ENCODE data around the gene MAP3K10. TPM values are rescaled to one million over a fixed set of nuclear protein-coding genes. Genes with fewer than 3 reads are reported as not detected.

Gene MAP3K10
- total RNA-seq, 2 donors from 2014 or later: 15.8 to 25.7 TPM

DNA sequence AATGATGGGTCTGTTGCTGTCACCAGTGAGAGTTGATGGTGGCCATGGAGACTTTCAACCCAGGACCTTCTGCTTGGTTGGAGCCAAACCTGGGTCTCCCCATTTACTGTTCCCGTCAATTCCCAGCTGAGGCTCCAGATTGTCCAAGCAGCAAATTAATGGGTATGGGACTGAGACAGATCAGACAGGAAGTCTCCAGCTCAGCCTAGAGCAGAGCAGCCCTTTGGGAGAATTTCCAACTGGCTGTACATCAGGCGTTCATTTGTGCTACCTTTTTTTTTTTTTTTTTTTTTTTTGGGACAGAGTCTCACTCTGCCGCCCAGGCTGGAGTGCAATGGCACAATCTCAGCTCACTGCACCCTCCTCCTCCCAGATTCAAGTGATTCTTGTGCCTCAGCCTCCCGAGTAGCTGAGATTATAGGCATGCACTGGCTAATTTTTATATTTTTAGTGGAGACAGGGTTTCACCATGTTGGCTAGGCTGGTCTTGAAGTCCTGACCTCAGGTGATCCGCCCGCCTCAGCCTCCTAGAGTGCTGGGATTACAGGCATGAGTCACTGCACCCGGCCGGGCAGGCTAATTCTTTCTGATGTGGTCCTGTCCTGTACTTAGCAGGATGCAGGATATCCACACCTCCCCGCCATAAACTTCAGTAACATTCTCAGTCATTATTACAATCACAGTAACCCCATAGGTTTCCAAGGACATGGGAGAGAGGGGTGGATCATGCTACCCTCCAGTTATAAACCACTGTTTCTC lies 9.3 kb downstream of the MAP3K10 start:
- Histone ChIP-seq H3K4me3 (no peak overlapping the region), H3K27ac (no peak overlapping the region), H3K36me3 (replicated peaks in 1 of 2; ENCODE audit: insufficient read depth in 1 of 2, low read depth in 2 of 2) (no peaks in the 10 kb centered on the region), H3K9me3 (no peaks in the 10 kb centered on the region), H3K4me1 (no peaks in the 10 kb centered on the region), H3K27me3 (no peaks in the 10 kb centered on the region)
- no peak for ATAC-seq
- TF ChIP-seq, protein P1, sequence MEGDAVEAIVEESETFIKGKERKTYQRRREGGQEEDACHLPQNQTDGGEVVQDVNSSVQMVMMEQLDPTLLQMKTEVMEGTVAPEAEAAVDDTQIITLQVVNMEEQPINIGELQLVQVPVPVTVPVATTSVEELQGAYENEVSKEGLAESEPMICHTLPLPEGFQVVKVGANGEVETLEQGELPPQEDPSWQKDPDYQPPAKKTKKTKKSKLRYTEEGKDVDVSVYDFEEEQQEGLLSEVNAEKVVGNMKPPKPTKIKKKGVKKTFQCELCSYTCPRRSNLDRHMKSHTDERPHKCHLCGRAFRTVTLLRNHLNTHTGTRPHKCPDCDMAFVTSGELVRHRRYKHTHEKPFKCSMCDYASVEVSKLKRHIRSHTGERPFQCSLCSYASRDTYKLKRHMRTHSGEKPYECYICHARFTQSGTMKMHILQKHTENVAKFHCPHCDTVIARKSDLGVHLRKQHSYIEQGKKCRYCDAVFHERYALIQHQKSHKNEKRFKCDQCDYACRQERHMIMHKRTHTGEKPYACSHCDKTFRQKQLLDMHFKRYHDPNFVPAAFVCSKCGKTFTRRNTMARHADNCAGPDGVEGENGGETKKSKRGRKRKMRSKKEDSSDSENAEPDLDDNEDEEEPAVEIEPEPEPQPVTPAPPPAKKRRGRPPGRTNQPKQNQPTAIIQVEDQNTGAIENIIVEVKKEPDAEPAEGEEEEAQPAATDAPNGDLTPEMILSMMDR (IDR thresholded peaks at IDR 0.05): no peak
- TF ChIP-seq POLR2A (IDR thresholded peaks at IDR 0.05): no peak
- no peak for DNase-seq
- intact Hi-C loops (cut with DNase I): no loop called here
- WGBS, 2 donors: 85 to 96% methylated on average over 8 to 9 of the region's 9 CpGs

- no peak for TF ChIP-seq POLR2A (IDR thresholded peaks at IDR 0.05)
- TF ChIP-seq, protein P1 (IDR thresholded peaks at IDR 0.05): no peak
- H3K27me3 ChIP-seq: no peaks in the 10 kb centered on the region
- intact Hi-C loops (cut with DNase I): no loop called here
- no peak for DNase-seq
- H3K36me3 ChIP-seq (replicated peaks in 1 of 2; ENCODE audit: insufficient read depth in 1 of 2, low read depth in 2 of 2): no peaks in the 10 kb centered on the region
- H3K27ac ChIP-seq: no peak overlapping the region
- H3K9me3 ChIP-seq: no peaks in the 10 kb centered on the region
- no peaks in the 10 kb centered on the region for H3K4me1 ChIP-seq
- no peak for ATAC-seq
- no peak overlapping the region for H3K4me3 ChIP-seq
- WGBS, 2 donors: 94 to 95% methylated on average over 12 to 16 of the region's 16 CpGs
Measured at GRCh38 chr19:40204381-40204780, 13.2 kb downstream of the MAP3K10 start.

DNA sequence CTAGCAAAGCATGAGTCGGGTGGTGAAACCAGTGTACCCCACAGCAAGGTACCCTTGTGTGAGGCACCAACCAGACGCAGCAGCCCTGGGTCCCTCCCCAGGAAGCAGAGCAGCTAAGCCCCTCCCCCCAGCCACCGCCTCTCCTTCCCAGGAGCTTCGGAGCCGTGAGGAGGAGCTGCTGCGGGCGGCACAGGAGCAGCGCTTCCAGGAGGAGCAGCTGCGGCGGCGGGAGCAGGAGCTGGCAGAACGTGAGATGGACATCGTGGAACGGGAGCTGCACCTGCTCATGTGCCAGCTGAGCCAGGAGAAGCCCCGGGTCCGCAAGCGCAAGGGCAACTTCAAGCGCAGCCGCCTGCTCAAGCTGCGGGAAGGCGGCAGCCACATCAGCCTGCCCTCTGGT lies 14.5 kb downstream of the MAP3K10 start:
- no peak overlapping the region for H3K4me3 ChIP-seq
- no peaks in the 10 kb centered on the region for H3K9me3 ChIP-seq
- no peak overlapping the region for H3K27ac ChIP-seq
- intact Hi-C loops (cut with DNase I): no loop called here
- WGBS, 2 donors: 92 to 97% methylated on average over 18 to 21 of the region's 21 CpGs
- DNase-seq (no peak), ATAC-seq (no peak)
- H3K27me3 ChIP-seq: no peaks in the 10 kb centered on the region
- TF ChIP-seq, protein P1 (IDR thresholded peaks at IDR 0.05): no peak
- no peak for TF ChIP-seq POLR2A (IDR thresholded peaks at IDR 0.05)
- H3K4me1 ChIP-seq: no peaks in the 10 kb centered on the region
- no peaks in the 10 kb centered on the region for H3K36me3 ChIP-seq (replicated peaks in 1 of 2; ENCODE audit: insufficient read depth in 1 of 2, low read depth in 2 of 2)

DNA sequence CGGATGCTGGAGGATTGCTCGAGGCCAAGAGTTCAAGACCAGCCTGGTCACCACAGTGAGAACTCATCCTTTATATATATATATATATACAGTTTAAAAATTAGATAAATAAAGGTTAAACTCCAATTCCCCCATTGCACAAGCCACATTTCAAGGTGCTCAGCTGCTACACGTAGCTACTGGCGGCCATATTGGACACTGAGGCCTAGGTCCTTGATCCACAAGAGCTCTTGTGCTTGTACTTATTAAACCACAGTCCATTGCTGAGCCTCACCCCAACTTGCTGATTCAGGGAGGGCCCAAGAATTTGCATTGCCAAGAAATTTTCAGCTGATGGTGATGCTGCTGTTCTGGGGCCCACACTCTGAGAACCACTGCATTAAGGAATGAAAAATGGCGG lies 17.4 kb downstream of the MAP3K10 start:
- Histone ChIP-seq H3K27me3 (no peaks in the 10 kb centered on the region), H3K4me3 (no peak overlapping the region), H3K9me3 (no peaks in the 10 kb centered on the region), H3K27ac (no peak overlapping the region), H3K4me1 (no peaks in the 10 kb centered on the region), H3K36me3 (replicated peaks in 1 of 2; ENCODE audit: insufficient read depth in 1 of 2, low read depth in 2 of 2) (no peaks in the 10 kb centered on the region)
- 94 to 96% methylated on average over 5 of the region's 5 CpGs for WGBS, 2 donors
- intact Hi-C loops (cut with DNase I): no loop called here
- no peak for TF ChIP-seq POLR2A (IDR thresholded peaks at IDR 0.05)
- TF ChIP-seq, protein P1 (IDR thresholded peaks at IDR 0.05): no peak
- DNase-seq (no peak), ATAC-seq (no peak)

GRCh38 chr19:40210889-40211288 lies 19.7 kb downstream of the MAP3K10 start:
- peaks cover 0 to 1% of the 10 kb centered on the region in 2 donors for H3K27me3 ChIP-seq
- ATAC-seq: no peak
- H3K4me3 ChIP-seq: no peak overlapping the region
- TF ChIP-seq POLR2A (IDR thresholded peaks at IDR 0.05): no peak
- TF ChIP-seq, protein P1 (IDR thresholded peaks at IDR 0.05): no peak
- no peaks in the 10 kb centered on the region for H3K9me3 ChIP-seq
- H3K36me3 ChIP-seq (replicated peaks in 1 of 2; ENCODE audit: insufficient read depth in 1 of 2, low read depth in 2 of 2): no peaks in the 10 kb centered on the region
- H3K27ac ChIP-seq: no peak overlapping the region
- no peaks in the 10 kb centered on the region for H3K4me1 ChIP-seq
- intact Hi-C loops (cut with DNase I): no loop called here
- WGBS, 2 donors: 90 to 91% methylated on average over 5 of the region's 5 CpGs
- no peak for DNase-seq

Measured in body of pancreas (tissue), 4 donors.